HG02870 (cell line): ENCODE measurements around the gene RANBP3.
A peak's percentile ranks its signal among the peaks of the same experiment; 100 is the strongest.
"Not testable (repeated sequence)": the region's sequence is repeated elsewhere in the genome, so short reads cannot be mapped to it uniquely, and the experiment has no call there.

Source experiments
- ATAC-seq: cut with Tn5 transposase; IDR thresholded peaks from one replicate; pipeline ENCODE4 v1.9.1; 2021; ENCODE audit warnings: mild to moderate bottlenecking, moderate library complexity; ENCODE audit not compliant: unreplicated experiment

The RANBP3 gene, protein sequence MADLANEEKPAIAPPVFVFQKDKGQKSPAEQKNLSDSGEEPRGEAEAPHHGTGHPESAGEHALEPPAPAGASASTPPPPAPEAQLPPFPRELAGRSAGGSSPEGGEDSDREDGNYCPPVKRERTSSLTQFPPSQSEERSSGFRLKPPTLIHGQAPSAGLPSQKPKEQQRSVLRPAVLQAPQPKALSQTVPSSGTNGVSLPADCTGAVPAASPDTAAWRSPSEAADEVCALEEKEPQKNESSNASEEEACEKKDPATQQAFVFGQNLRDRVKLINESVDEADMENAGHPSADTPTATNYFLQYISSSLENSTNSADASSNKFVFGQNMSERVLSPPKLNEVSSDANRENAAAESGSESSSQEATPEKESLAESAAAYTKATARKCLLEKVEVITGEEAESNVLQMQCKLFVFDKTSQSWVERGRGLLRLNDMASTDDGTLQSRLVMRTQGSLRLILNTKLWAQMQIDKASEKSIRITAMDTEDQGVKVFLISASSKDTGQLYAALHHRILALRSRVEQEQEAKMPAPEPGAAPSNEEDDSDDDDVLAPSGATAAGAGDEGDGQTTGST

DNA sequence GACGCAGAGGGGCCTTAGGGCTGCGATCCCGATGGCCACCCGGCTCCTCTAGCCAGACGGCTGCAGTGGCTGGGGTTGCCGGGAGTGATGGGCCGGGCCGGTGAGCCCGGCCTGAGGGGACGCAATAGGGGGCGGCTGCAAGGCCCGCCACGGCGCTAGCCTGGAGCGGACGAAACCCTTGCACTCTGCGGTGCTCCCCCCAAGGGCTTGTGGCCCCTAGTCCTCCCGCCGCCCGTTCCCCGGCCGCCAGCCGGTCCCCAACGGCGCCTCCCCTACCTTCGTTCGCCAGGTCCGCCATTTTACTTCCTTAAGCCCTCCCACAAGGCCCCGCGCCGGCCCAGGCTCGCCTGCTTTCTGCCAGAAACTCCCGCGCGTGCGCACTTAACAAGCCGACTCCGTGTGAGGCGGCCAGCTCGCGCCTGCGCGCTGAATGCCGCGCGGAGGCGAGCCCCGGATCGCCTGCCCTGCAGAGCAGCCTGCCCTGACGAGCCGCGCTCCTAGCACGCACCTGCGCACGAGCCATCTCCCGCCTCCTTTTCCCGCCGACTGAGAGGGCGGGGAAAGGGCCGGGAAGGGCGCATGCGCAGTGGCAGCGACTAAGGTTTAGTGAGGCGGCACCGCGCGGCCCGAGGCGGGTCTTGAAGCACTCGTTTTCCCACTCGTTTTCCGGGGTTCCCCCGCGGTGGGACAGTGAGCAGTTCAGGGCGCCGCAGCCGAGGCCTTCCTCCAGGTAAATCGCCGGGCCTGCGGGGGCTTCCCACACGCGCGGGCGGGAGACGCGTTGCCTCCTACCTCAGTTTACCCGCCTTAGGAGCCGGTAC is at the start of gene RANBP3:
Gene RANBP3 (minus strand): TSS at position 356 of the 821 bp plus-strand sequence. CDS start 58 bp downstream, at position 298.
- peak; percentile 83 for ATAC-seq

DNA sequence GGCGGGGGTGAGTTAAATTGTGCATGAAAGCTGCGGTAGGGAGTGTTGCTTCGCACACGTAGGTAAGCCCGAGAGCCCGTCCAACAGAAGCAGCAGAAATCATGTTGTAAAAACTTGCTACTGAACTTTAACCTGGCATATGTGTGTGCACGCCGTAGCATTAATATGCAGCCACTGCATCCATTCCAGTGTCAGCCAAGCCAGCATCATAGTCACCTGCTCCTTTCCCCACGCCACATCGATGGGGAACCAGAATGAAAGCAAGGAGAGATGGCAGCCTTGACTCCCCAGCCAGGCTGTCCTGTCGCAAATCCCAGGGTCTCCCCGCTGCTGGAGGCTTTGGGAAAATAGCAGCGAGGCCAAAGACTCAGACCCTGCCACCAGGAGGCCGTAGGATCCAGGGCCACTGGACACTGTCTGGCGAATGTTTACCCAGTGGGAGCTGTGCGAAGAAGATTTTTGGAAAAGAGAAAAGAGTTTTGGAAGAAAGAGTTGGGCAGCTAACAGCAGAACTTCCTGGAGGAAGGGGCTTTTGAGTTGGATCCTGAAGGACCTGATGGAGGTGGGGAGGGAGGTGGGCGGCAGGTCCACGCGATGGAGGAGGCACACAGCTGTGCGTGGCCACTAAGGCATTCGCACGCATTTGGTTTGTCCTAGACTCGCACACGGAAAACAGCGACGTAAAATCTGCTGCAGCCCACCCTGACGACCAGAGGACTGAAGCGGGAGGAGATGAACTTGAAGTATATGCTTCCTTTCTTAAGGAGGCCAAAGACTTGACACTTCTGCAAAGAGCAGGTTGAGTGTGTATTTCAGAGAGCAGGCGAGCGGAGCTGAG is 48.7 kb upstream of the RANBP3 start:
- no peak for ATAC-seq

DNA sequence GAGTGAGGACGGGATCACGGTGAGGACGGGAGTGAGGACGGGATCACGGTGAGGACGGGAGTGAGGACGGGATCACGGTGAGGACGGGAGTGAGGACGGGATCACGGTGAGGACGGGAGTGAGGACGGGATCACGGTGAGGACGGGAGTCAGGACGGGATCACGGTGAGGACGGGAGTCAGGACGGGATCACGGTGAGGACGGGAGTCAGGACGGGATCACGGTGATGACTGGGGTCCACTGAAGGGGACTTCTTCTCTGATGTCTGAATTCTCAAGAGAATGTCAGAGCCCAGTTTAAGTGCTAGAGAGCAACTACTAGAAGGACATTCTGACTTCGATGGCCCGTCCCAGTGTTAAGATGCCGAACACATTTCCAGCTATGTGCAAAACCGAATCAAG is 46.8 kb upstream of the RANBP3 start:
- ATAC-seq = not testable (repeated sequence)

DNA sequence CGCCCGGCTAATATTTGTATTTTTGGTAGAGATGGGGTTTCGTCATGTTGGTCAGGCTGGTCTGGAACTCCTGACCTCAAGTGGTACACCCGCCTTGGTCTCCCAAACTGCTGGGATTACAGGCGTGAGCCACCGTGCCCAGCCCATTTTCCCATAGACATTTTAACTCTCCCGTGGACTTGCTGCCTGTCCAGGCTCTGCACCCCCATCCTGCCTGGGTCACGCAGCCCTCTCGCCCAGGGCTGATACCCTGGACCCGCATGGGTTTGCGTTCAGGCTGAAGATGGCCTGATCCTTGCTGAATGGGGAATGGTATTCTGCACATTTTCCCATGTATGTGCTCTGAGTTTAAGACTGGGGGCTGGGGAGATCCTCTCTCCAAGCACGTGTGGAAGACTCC is 46.0 kb upstream of the RANBP3 start:
- no peak for ATAC-seq

DNA sequence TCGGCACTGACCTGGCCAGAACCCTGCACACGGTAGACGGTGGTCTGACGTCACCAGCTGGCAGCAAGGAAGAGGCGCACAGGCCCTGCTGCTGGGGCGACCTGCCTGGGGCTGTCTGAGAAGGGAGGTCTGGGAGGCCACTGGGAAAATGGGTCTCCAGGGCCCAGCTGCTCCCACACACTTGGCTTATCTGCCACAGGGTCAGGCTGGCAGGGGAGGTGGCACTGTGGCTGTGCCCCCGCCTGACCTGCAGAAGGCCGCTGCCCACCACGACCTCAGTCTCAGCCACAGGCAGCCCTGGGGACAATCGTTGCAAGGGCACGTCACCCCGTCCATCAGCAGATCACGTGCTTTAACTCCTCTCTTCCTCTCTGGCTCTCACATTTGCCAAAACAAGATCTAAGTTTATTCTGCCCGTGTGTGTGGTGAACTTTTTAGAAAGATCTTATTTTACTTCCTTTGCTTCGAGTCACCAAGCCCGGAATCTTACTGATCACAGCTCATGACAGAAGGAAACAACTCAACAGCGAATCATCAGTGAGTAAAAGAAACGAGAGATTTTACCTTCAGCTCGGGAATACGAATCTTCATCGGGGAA is 45.2 kb upstream of the RANBP3 start:
- ATAC-seq = no peak

DNA sequence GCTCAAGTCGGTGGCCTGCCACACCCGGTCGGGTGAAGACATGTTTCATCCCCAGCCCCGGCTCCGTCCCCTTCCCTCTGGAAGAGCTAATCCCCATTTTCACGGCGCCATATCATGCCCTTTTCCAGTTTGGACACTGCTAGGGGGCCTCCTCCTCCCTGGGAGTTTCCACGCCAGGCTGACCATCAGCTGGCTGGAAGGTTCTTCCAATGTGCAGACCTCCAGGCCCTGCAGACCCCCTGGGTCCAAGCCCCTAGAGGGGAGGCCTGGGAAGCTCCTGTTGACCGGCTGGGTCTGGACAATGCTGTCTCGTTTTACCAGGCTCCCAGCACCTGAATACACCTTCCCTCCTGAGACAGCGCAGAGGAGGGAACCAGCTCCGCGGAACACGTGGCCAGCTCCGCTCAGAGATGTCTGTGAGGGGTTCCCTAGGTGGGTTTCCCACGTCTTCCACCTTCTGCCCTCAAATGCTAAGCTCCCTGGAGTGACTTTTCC is 44.7 kb upstream of the RANBP3 start:
- no peak for ATAC-seq

DNA sequence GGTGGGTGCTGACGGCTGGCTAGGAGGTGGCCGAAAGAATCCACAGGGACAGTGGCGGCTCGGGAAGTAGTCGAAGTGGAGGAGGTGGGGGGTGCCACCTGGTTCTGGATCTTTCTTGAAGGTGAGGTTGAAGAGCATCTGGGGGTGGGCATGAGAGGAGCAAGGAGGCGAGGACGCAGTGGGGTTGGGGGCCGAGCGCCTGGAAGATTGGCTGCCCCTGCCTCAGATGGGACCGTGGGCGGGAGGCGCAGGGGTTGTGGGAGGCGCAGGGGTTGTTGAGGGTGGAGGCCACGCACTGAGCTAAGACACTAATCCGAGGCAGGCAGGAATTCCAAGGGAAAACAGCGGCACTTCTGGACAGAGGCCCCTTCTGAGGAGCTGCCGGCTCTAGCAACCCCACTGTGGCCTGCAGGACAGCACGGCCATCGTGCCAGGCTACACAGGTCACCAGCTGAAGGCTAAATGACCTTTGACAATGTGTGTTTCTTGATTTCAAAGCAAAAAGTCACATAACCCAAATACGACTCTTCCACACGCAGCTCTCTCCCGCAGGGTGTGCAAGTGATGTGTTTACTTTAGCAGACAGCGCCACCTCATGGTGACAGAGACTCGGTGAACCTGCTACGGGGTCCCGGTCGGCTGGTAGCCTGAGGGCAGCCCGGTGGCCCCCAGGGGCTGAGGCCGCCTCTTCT is 44.1 kb upstream of the RANBP3 start:
- no peak for ATAC-seq

DNA sequence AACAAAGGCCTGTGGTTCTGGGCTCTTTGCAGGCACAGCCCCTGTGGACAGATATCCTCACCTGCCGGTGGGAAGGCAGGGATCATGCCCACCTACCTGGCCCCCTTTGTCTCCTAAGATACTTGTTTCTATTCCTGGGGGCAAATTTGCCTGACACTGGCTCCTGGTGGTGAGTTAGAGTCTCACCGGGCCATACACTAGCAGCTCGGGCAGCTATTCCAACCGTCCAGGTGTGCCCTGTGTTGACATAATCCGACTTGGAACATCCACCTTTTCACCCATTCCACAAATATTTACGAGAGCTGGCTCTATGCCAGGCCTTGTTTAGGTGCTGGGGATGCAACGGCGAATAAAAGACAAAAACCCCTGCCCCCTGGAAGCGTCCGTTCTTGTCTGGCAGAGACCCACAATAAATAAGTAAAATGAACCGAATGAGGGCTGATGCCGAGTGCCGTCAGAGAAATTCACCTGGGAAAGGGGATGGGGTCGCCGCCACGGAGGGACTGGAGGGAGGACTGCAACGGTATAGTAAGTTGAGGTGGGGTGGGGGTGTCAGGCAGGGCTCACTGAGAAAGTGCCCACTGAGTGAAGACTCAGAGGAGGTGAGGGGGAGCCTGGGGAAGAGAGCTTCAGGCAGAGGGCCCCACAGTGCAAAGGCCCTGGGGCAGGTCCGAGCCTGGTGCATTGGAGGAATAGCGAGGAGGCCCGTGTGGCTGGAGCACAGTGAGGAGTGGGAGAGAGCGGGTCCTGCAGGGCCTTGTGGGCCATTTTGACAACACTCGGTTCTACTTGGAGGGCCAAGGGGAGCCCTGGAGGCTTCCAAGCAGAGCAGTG is 43.2 kb upstream of the RANBP3 start:
- ATAC-seq = no peak

DNA sequence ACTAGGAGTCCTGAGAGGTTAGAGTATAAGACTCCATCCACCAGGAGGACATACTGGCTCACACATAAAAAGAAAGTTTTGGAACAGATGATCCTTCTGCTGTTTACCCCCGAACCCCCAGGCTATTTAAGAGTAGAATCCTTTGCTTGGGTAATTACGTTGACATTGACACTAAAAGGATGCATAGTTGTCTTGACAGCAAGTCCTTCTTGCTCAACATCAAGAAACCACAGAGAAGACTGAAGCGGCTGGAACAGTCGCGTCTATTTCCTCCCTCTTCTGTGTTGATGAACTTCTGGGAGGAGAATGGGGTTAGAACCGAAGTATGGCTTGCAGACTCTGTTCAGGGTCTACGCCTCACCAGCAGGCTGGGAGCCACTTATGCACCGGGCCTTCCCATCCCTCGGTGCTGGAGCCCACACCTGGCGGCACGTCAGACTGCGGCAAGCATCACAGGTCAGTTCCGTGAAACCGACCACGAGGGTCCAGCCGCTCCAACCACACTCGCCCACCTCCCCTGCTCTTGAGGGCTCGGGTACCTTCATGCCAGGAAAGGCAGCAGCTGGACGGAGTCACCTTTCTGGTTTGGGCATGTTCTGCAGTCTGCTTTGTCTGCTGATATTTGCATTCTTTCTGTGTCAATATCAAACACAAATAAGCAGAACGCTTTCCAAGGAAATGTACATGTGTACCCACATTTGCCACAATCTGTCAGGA is 42.4 kb upstream of the RANBP3 start:
- no peak for ATAC-seq

DNA sequence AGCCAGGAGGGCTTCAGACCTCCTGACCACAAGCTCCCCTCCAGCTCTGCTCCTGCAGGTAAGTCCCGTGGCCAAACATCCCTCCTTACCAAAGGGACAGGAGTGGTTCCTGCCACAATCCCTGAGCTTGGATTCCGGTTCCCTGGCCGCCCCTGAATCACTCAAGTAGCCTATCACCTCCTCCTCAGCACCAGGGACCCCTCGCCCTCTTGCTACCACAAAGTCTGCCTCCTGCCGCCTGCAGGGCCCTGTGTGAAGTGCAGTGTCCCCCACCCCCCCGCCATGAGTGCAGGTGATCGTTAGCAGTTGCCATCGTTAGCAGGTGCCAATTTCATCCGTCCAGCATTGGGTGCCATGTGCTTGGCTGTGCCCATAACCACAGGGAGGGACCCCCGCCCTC is 40.8 kb upstream of the RANBP3 start:
- ATAC-seq = no peak

DNA sequence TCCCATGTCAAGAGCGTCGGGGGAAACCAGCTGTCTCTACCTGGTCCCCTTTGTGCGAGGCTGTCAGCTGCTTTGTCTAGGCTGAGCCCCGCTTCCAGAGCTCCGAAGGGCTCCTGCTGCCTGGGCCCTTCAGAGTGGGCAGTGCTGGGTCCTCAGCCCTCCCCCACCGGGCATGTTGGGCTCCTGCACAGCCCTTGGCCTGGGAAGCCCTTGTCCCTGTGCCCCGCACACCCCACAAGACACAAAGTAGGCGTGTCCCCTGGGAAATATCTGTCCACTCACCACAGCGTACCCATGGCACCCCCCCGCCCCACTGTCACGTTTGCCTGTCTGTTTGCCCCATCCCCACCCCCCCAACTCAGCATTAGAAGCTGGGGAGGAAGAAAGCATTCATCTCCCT is 39.6 kb upstream of the RANBP3 start:
- no peak for ATAC-seq

DNA sequence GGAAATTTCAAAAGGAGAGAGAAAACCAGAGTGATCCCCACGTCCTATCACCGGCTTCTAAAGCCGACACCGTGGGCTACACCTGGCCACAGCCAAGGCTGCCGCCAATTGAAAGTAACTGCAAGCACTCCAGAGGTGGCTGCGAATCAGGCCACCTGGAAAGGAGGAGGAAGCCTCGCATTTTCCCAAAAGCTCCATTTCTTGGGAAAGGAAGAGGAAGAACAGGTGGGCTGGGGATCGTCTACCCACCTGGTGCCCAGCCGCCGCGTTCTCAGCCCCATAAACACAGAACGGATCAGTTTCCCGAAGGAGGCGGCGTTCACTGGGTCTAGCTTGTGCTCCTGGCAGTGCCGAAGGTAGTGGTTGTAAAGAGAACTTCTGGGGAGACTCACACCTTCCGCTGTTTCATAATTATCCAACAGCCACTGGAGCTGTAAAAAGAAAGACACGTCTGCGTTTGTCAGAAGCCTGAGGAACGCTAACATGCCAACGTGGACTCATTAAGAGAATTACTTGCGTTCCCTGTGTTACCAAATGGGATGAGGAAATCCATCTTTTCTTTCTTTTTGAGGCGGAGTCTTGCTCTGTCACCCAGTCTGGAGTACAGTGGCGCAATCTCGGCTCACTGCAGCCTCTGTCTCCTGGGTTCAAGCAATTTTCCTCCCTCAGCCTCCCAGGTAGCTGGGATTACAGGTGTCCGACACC is 38.1 kb upstream of the RANBP3 start:
- no peak for ATAC-seq

DNA sequence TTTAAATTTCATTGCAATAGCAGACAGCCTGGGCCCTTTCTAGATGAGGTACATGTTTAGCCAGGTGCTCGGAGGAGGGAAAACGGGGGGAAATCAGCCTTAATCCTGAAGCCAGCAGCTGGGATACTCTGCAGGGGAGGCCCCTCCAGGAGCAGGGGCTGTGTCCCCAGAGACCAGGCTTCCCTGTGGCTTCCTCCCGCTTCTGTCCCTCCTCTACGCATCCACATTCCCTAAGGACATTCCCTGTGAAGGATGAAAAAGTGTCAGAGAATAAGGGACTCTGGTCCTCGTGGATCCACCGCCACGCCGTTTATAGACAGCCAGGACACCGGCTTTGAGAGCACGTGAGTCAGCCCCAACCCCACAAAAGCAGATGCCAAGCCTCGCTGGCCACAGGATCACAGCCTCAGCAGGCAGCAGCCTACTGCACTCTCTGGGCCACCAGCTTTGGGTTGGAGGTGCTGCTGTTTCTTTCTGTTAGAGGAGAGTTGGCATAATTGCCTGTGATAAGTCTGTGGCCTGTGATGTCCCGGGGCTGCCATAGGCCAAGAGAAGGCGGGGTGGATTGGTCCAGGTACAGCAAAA is 36.7 kb upstream of the RANBP3 start:
- no peak for ATAC-seq

DNA sequence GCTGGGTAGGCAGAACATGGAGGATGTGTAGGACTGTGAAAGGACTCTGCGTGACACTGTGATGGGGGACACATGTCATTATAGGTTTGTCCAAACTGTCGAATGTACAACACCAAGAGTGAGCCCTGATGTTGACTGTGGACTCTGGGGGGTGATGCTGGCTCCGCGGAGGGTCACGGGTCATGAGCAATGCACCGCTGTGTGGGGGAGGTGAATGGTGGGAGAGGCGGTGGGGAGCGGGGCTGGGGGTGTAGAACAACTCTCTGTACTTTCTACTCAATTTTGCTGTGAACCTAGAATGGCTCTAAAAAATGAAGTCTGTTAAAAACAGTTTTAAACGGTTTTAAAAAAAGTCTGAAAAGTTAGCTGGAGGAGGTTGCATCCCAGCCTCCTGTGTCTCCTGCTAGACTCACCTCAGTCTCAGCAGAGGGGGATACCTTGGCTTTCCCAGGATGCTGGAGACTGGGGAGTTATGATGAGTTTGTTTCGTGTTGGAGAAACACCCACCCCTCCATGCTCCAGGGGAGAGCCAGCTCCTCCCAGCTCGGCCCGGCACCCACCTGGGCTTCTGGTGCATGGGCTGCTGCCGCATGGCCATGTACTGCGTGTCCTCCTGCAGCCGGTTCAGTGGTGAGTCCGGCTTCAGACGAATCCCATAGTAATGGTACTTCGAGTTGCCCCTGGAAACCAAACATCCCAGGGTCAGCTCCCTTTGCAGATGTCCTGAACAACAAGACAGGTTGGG is 34.7 kb upstream of the RANBP3 start:
- no peak for ATAC-seq

DNA sequence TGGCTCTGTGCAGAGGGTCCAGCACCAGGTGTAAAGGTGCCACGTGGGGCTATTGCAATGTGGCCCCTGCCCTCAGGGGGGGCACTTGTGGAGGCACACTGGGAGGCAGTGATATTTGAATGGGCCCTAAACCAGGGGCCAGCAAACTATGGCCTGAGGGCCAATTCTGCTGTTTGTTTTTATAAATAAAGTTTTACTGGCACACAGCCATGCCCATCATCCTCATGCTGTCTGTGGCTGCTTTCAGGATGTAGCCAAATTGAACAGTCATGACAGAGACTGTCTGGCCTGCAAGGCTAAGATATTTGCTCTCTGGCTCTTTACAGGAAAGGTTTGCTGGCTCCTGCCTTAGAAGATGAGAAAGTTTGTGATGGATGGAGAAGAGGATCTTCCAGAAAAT is 33.9 kb upstream of the RANBP3 start:
- no peak for ATAC-seq

DNA sequence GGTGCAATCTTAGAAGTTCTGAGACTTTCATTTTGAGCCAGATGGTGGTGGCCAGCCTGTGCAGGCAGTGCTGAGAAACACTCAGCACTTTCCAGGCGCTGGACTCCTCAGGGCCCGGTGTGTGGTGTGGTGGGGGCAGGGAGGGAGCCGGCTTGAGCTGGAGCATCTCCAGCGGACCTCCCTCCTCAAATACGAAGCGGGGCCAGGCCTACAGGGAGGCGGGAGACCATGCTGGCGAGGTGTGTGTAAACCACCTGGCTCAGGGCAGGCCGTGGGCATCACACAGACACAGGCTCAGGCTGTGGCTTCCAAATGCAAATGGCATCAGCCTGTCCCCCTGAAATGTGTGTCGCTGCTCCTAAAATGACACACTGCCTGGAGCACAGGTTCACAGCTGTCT is 33.3 kb upstream of the RANBP3 start:
- no peak for ATAC-seq

DNA sequence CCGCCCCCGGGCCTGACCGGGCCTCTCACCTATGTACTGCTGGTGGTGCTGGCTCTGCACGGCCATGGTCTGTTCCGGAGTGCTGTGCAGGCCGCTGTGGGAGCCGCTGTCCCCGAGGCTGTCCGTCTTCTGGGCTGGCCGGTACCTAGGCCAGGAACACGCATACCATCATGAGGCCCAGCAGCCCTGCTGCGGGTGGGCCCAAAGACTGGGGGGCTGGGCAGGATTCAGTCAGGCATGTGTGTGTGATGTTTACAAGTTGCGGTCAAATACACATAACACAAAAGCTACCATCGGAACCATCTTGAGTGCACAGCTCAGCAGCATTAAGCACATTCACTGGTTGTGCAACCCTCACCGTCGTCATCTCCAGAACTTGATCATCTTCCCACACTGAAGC is 32.2 kb upstream of the RANBP3 start:
- ATAC-seq = no peak
